Pancreas (tissue), 10 donors: Measurements from ENCODE around the gene SPHK2. TPM values are rescaled to one million over a fixed set of nuclear protein-coding genes. Genes with fewer than 3 reads are reported as not detected.

Experiments
- ATAC-seq, 4 donors: fragments of 200-7000 bp; cut with Tn5 transposase; one replicate each; pipeline versions ENCODE4 v1.8.0 to v1.9.1; 2020; ENCODE audit warnings: mild to moderate bottlenecking in 4 of 4, moderate library complexity in 4 of 4
- DNase-seq, 6 donors: peaks; one replicate each; pipeline ENCODE4 v3.0.0-alpha.2; 2020
- FAIRE-seq: peaks from 2 replicates; lab custom pipeline; 2012; peaks lifted over from hg19 to GRCh38; lab: Jason Lieb, UNC
- H3K27ac ChIP-seq, 4 donors: fragments of 200-600 bp; sonication (generic); 1 replicate in 3 of 4; 2 replicates in 1 of 4; pipeline versions ENCODE4 v1.5.0 to v1.8.0; 2020
- H3K27me3 ChIP-seq, 4 donors: fragments of 200-600 bp; one replicate each; pipeline ENCODE4 v1.8.0; 2021
- H3K36me3 ChIP-seq, 3 donors: fragments of 200-600 bp; sonication (generic) in 1 of 3; one replicate each; pipeline versions ENCODE4 v1.5.0 to v1.8.0; 2020 to 2021
- H3K4me1 ChIP-seq, 3 donors: fragments of 200-600 bp; one replicate each; pipeline ENCODE4 v1.8.0; 2021
- H3K4me3 ChIP-seq, 4 donors: fragments of 200-600 bp; sonication (generic) in 2 of 4; one replicate each; pipeline versions ENCODE4 v1.5.0 to v1.8.0; 2020 to 2021
- H3K9me3 ChIP-seq, 4 donors: fragments of 200-600 bp; one replicate each; pipeline ENCODE4 v1.8.0; 2021
- CTCF ChIP-seq, 4 donors: fragments of 200-600 bp; sonication (generic) in 3 of 4; IDR thresholded peaks; one replicate each; pipeline versions ENCODE4 v1.5.0 to v1.8.0; 2021; ENCODE audit warnings: antibody characterized with exemption in 4 of 4
- WGBS, 2 donors: extraction: QIAGEN DNeasy Blood & Tissue Kit; methylation state at CpG; one replicate each; pipeline ENCODE4 v1.1.7; 2013; 5-methylcytosine and 5-hydroxymethylcytosine counted together
- intact Hi-C, 3 donors: fragments of 100-400 bp; cut with DNase I; formaldehyde crosslinking; loops; one replicate each; pipeline versions ENCODE4 v1.11.1 to v1.14.2; 2022
- polyA plus RNA-seq, 2 donors: library from polyadenylated mRNA; stranded (reverse); fragments of 200-250 nt; gene quantifications; one replicate each; pipeline ENCODE4 v1.2.3, GENCODE V29; 2013
- total RNA-seq, 6 donors: library from RNA; stranded (reverse); fragmentation: NEBNext Ultra II Directional in 4 of 6; extraction: Animal tissue kit (Norgen Biotek cat#: 25700) in 4 of 6; gene quantifications; one replicate each; pipeline versions ENCODE4 v1.2.1 to v1.2.4, GENCODE V29; 2021 to 2023
- donor health status: healthy with polysubstance abuse.
- donor health status: DM: no; HTN: no; CAD: no; lungs with moderate emphysema.
- donor health status: DM: no; HTN: no; CAD: no.
- donor health status: control.
- donor health status: control.
- donor health status: Bipolar disorder and iron deficiency.
- donor health status: DM: yes; HTN: yes; CAD: no.
- donor health status: DM: no; HTN: no; CAD: no.
- donor health status: DM: no; HTN: no; CAD: no.
- donor health status: DM: yes; HTN: yes; CAD: no.

The SPHK2 gene
- total and polyA plus RNA-seq, 8 donors = 4.3 to 24.0 (median 7.5) TPM

GRCh38 chr19:48588670-48589401 lies 30.5 kb upstream of the SPHK2 start:
- H3K4me3 ChIP-seq = peak overlapping the region in 1 of 4 donors; percentile 40
- H3K9me3 ChIP-seq = no peaks in the 10 kb centered on the region
- peak; percentile 79 to 99 (median 92) for DNase-seq
- no peak overlapping the region for H3K27ac ChIP-seq
- FAIRE-seq = no peak
- no peaks in the 10 kb centered on the region for H3K36me3 ChIP-seq
- no peaks in the 10 kb centered on the region for H3K27me3 ChIP-seq
- 4% methylated on average over 36 of the region's 36 CpGs for WGBS, 2 donors
- ATAC-seq = peak; percentile 87 to 92 (median 90)
- peak; percentile 85 to 96 (median 90) for TF ChIP-seq CTCF (IDR thresholded peaks at IDR 0.05)
- H3K4me1 ChIP-seq = no peaks in the 10 kb centered on the region
- intact Hi-C loops = loop anchor here in 2 of 3 donors (5.0 kb wide), 2 partner anchors 97 to 102 kb away; no protein-coding TSS in a partner anchor

GRCh38 chr19:48591021-48591420 lies 28.3 kb upstream of the SPHK2 start:
- no peak for TF ChIP-seq CTCF (IDR thresholded peaks at IDR 0.05)
- intact Hi-C loops = no loop called here
- no peaks in the 10 kb centered on the region for H3K27me3 ChIP-seq
- no peaks in the 10 kb centered on the region for H3K36me3 ChIP-seq
- no peak for ATAC-seq
- FAIRE-seq = no peak
- no peak for DNase-seq
- no peaks in the 10 kb centered on the region for H3K4me1 ChIP-seq
- WGBS, 2 donors = 73 to 90% methylated on average over 5 of the region's 5 CpGs
- H3K27ac ChIP-seq = no peak overlapping the region
- no peak overlapping the region for H3K4me3 ChIP-seq
- H3K9me3 ChIP-seq = no peaks in the 10 kb centered on the region

GRCh38 chr19:48595171-48595570 lies 24.1 kb upstream of the SPHK2 start:
- Histone ChIP-seq H3K27me3 (no peaks in the 10 kb centered on the region), H3K36me3 (no peaks in the 10 kb centered on the region), H3K4me1 (no peaks in the 10 kb centered on the region), H3K9me3 (no peaks in the 10 kb centered on the region), H3K27ac (no peak overlapping the region), H3K4me3 (no peak overlapping the region)
- ATAC-seq = no peak
- WGBS, 2 donors = 67 to 72% methylated on average over 9 of the region's 9 CpGs
- intact Hi-C loops = no loop called here
- no peak for DNase-seq
- no peak for FAIRE-seq
- no peak for TF ChIP-seq CTCF (IDR thresholded peaks at IDR 0.05)

GRCh38 chr19:48595833-48596232 lies 23.5 kb upstream of the SPHK2 start:
- FAIRE-seq = no peak
- H3K27ac ChIP-seq = no peak overlapping the region
- no peak for ATAC-seq
- 66 to 81% methylated on average over 6 of the region's 6 CpGs for WGBS, 2 donors
- no peak overlapping the region for H3K4me3 ChIP-seq
- H3K4me1 ChIP-seq = no peaks in the 10 kb centered on the region
- no peak for DNase-seq
- H3K27me3 ChIP-seq = no peaks in the 10 kb centered on the region
- no peaks in the 10 kb centered on the region for H3K9me3 ChIP-seq
- no peaks in the 10 kb centered on the region for H3K36me3 ChIP-seq
- intact Hi-C loops = no loop called here
- TF ChIP-seq CTCF (IDR thresholded peaks at IDR 0.05) = no peak

- intact Hi-C loops = no loop called here
- Histone ChIP-seq H3K36me3 (no peaks in the 10 kb centered on the region), H3K4me1 (no peaks in the 10 kb centered on the region), H3K4me3 (no peak overlapping the region), H3K9me3 (no peaks in the 10 kb centered on the region), H3K27ac (no peak overlapping the region), H3K27me3 (no peaks in the 10 kb centered on the region)
- WGBS, 2 donors = 59 to 83% methylated on average over 4 of the region's 4 CpGs
- TF ChIP-seq CTCF (IDR thresholded peaks at IDR 0.05) = no peak
- FAIRE-seq = no peak
- no peak for DNase-seq
- ATAC-seq = no peak
Measured at GRCh38 chr19:48596237-48596636, 23.1 kb upstream of the SPHK2 start.
